NK-92 (cell line): ENCODE data around the gene NFS1.
"Not testable (repeated sequence)": the region's sequence is repeated elsewhere in the genome, so short reads cannot be mapped to it uniquely, and the experiment has no call there.

ENCODE experiments used
- DNase-seq: peaks from one replicate; lab custom pipeline; 2025; ENCODE audit not compliant: unreplicated experiment; lab: John Stamatoyannopoulos, UW

The NFS1 gene

DNA sequence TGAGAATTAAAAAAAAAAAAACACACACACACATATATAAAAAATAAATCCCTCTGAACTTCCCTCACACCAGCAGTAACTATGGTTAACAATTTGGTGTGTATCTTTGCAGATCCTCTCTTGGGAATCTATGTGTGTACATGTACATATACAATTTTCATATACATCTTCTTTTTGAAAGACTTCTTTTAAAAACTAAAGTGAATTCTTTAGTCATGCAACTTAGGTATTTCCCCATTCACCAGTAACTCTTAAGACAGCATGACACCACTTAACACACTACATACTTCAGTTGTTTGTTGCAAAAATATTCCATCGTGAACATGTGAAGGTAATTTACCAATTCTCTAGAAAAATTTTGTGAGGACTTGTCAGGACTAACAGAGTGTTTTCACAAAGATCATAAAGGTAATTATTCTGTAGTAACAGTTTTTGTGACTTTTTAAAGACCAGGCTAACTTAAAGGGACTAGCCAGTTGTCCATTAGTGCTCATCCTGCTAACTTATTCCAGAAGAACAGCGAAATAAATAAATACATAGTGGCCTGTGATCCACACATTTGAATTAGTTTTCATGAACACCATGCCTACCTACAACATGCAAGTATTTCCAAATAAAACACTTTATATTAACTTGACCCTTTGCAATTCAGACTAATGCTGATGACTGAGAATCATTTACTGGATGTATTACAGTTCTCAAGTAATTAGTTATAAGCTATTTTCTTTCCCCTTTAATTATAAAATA lies 30.9 kb upstream of the NFS1 start:
- no peak for DNase-seq

DNA sequence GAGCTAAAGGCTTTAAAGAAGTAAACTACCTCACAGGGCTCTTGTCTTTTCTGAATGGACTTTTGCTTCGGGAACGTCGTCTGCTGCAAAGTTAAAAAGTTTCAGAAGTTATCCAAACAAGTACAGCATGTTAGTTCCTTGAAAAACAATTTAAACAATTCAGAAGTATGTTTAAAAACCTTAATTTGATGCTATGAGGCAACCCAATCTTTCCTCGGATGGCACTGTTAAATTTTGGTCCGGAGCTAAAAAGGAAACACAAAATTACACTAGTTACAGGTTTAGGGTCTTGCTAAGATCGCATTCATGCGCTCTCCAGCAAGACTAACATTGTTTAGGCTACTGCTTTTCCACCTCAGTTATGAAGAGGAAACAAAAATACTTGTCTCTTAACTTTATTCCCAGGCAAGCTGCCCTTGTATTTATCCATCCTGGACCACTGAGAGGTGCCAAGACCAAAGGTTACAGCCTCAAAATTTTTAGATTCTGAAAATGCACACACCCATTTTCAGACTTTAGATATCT lies 30.2 kb upstream of the NFS1 start:
- no peak for DNase-seq

DNA sequence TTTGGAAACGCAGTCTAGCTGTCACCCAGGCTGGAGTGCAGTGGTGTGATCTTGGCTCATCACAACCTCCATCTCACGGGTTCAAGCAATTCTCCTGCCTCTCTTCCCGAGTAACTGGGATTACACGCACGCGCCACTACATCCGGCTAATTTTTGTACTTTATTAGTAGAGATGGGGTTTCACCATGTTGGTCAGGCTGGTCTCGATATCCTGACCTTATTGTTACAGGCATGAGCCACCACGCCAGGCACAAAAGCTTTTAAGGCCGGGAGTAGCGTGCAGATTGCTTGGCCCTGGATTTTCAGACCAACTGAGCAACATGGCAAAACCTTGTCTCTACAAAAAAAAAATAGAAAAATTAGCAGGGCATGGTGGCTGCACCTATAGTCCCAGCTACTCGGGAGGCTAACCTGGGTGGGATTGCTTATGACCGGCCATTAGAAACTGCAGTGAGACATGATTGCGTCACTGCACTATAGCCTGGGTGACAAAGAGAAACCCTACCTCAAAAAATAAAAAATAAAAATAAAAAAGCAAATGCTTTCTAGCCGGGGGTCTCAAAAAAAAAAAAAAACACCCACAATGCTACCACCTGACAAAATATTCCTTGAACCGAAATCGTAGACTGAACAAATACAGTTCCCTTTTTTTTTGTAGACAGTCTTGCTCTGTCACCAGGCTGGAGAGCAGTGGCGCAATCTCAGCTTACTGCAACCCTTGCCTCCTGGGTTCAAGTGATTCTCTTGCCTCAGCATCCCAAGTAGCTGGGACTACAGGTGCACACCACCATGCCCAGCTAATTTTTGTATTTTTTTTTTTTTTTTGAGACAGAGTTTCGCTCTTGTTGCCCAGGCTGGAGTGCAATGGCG lies 27.9 kb upstream of the NFS1 start:
- no peak for DNase-seq

DNA sequence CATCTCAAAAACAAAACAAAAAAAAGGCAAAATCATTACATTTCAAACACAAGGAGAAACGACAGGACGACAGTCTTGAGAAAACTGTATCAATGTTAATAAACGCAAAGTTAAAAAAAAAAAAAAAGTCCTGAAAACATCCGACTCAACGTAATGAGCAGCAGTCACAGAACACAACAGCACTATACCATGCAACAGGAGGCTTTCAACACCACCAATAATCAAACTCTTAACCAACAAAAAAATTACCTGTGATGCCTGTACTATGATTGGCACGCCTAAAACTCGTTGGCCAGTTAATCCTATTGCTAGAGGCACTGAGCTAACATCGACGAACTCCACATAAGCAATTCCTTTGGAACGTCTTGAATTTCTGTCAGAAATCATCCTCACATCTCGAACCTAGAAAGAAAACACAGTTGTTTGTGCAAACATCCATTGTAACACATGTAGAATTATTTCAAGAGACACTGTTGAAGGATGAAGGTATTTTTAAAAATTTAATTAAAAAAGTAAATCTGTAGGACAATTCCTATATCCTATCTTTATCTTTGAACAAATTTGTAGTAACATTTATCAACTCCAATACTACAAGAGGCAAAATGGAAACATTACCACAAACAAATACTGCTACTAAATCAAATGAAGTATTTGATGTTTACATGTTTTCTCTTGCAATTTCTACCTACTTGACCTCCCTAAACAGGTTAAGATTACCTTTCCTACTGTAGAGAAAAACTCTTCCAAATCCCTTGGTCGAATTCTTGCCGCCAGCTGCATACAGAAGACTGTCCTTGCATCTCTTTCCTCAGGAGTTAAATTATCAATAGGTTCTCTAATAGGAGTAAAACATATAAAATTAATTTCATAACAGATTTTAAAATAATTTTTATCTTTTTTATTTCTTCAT lies 25.4 kb upstream of the NFS1 start:
- no peak for DNase-seq

DNA sequence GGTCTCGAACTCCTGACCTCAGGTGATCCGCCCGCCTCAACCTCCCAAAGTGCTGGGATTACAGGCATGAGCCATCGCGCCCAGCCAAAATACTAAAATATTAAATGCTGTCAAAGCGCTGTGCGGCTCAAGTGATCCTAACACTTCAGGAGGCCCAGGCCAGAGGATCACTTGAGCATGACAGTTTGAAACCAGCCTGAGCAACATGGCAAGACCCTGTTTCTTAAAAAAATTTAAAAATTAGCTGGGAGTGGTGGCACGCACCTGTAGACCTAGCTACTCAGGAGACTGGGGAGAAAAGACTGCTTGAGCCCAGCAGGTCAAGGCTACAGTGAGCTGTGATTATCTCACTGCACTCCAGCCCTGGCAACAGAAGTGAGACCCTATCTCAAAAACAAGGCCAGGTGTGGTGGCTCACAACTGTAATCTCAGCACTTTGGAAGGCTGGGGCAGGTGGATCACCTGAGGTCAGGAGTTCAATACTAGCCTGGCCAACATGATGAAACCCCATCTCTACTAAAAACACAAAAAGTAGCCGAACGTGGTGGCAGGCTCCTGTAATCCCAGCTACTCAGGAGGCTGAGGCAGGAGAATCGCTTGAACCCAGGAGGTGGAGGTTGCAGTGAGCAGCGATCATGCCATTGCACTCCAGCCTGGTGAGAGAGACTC lies 24.6 kb upstream of the NFS1 start:
- DNase-seq, result not testable (repeated sequence)

- not testable (repeated sequence) for DNase-seq
Measured at GRCh38 chr20:35723275-35723639, 24.1 kb upstream of the NFS1 start.

GRCh38 chr20:35721621-35722020 lies 22.5 kb upstream of the NFS1 start:
- no peak for DNase-seq

DNA sequence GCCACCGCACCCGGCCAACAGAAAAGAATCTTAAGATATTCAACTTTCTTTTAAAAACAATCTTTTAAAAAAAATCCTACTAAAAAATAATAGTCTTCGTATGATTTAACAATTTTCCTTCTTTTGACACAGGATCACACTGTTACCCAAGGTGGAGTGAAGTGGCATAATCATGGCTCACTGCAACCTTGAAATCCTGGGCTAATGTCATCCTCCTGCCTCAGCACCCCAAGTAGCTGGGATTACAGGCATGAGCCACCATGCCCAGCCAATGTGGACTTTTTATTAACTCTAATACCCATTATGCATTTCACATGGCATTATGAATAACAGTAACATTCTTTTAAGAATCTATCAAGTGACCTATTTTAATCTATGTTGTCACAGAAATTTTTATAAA lies 22.1 kb upstream of the NFS1 start:
- no peak for DNase-seq

GRCh38 chr20:35720165-35721123 lies 21.3 kb upstream of the NFS1 start:
- no peak for DNase-seq

GRCh38 chr20:35719717-35720116 lies 20.6 kb upstream of the NFS1 start:
- DNase-seq, result no peak

GRCh38 chr20:35718972-35719635 lies 20.0 kb upstream of the NFS1 start:
- DNase-seq, result no peak

DNA sequence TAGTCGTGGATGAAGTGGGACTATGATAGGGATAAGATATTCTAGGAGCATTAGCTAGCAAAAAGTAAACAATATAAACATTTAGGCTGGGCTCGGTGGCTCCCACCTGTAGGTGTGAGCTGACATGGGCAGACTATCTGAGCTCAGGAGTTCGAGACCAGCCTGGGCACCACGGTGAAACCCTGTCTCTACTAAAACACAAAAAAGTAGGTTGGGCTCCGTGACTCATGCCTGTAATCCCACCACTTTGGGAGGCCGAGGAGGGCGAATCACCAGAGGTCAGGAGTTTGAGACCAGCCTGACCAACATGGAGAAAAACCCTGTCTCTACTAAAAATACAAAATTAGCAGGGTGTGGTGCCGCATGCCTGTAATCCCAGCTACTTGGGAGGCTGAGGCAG lies 19.2 kb upstream of the NFS1 start:
- not testable (repeated sequence) for DNase-seq

DNA sequence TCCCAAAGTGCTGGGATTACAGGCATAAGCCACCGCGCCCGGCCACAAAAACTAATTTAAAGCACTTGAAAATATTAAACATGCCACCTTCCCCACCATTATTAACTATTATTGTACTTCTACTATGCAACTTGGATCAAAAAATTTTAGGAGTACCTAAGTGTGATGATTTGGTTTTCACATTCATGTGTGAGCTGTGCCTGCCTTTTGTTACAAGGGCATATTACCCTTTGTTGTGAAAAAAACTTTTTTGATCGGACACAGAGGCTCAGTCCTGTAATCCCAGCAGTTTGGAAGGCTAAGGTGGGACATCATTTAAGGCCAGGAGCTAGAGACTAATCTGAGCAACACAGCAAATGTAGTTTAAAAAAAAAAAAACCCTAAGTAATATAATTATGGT lies 17.2 kb upstream of the NFS1 start:
- no peak for DNase-seq

DNA sequence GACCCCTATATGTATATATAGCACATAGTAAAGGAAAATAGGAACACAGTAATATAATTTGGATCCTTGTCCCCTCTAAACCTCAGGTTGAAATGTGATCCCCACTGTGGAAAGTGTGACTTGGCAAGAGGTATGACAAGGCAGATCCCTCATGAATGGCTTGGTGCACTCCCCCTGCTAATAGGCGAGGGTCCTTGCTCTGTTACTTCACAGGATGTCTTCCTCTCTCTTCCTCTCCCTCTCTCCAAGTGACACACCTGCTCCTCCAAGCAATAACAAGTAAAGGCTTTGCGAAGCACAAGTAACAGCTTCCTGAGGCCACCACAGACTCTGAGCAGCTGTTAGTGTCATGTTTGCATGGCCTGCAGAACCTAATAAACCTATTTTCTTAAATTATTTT lies 16.5 kb upstream of the NFS1 start:
- no peak for DNase-seq

DNA sequence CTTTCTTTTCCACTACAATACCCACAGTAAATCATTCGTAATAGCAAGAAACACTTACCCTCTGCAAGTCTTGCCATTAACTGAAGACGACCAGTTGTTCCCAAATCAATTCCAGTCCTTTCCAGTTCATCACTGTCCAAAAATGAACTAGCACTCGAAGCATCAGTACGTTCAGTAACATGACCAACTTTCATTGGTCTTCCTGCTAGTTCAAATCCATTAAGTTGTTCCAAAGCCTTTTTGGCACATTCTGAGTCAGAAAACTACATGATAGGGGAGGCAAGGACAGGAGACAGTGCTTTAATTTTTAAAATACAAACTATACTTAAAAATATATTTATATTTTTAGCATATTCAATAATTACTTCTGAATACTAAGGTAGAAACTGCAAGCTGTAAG lies 15.0 kb upstream of the NFS1 start:
- DNase-seq, result no peak

DNA sequence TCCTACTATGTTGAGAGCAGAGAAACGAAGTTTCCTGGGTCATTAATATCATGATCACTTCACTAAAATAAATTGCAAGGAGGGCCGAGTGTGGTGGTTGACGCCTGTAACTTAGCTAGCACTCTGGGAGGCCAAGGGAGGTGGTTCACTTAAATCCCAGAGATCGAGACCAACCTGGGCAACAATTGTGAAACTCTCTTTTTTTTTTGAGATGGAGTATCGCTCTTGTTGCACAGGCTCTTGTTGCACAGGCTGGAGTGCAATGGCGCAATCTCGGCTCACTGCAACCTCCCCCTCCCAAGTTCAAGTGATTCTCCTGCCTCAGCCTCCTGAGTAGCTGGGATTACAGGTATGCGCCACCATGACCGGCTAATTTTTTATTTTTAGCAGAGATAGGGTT lies 14.0 kb upstream of the NFS1 start:
- not testable (repeated sequence) for DNase-seq

DNA sequence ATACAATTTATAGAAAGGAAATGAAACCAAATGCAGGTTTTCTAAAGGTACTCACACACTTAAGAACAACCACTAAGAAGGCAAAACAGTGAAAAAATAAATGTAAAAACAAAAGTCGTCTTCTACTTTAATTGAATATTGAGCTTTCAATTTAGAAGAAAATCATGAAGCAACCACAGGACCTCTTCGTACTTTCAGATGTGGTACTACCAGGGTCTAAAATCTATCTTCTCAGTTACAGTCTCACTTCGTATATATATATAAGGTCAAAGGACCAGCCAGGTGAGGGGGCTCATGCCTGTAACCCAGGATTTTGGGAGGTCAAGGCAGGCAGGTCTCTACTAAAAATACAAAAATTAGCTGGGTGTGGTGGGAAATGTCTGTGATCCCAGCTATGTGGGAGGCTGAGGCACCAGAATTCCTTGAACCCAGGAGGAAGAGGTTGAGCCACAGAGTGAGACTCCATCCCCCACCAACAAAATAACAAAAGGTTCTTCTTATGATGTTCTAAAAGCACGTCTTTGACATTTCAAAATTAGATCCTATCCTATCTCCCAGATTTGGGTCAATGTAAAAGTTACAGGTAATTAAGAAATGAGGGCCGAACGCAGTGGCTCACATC lies 12.5 kb upstream of the NFS1 start:
- no peak for DNase-seq

DNA sequence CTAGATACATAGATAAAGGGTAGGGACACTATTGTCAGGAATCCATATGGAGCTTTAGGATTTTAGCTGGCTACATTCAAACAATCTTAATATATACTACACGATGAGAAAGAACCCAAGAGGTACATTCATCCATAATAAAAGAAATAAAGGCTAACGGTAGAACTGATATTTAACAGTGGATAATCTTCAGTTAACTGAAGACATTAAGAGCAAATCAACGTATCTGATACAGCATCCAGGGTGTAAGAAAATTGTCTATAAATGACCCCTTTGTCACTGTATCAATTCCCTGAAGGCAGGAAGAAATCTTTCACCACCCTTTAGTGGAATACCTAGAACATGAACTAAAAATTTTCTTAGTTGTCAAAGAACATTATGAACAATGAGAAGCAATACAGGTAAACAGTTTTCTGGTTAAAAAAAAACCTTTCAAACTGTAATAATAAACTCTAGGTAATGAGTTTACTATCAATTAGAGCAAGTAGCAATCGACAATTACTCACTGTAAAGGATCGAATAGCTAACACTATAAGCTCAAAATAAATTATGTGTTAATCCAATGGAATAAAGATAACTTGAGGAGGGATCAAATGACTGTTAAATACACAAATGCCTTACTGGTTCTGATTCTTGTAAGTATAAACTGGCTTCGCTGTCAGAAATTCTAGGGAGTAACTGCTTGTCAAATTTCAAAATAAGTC lies 11.9 kb upstream of the NFS1 start:
- DNase-seq, result no peak
